PC-3 (cell line): ENCODE measurements around the gene CD8B2.

Experiments
- EZH2 ChIP-seq: fragments of 300-600 bp; sonication (generic); IDR thresholded peaks from one replicate; pipeline ENCODE4 v1.6.1; 2017; ENCODE audit warnings: antibody characterized with exemption, mild to moderate bottlenecking, low read length; ENCODE audit not compliant: unreplicated experiment
- EZH2phosphoT487 ChIP-seq: fragments of 300-600 bp; sonication (generic); IDR thresholded peaks from 2 replicates; pipeline ENCODE4 v1.6.1; 2018; ENCODE audit warnings: mild to moderate bottlenecking, antibody characterized with exemption, low read length, borderline replicate concordance
- TF ChIP-seq, protein P1 (sequence below): fragments of 300-600 bp; sonication (generic); conservative IDR thresholded peaks from 2 replicates; pipeline ENCODE4 v1.5.1; 2017; ENCODE audit warnings: antibody characterized with exemption, low read depth, mild to moderate bottlenecking, low read length

DNA sequence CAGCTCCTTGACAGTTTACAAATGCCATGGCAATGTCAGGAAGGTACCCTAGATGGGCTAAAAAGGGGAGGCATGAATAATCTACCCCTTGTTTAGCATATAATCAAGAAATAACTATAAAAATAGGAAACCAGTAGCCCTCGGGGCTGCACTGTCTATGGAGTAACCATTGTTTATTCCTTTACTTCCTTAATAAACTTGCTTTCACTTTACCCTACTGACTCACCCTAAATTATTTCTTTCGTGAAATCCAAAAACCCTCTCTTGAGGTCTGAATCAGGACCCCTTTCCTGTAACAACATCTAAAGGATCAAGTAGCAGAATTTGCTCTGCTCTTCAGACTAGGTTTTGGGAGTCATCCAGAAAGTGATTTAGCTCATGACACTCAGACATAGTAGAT lies 43.7 kb downstream of the CD8B2 start:
- TF ChIP-seq, protein P1, sequence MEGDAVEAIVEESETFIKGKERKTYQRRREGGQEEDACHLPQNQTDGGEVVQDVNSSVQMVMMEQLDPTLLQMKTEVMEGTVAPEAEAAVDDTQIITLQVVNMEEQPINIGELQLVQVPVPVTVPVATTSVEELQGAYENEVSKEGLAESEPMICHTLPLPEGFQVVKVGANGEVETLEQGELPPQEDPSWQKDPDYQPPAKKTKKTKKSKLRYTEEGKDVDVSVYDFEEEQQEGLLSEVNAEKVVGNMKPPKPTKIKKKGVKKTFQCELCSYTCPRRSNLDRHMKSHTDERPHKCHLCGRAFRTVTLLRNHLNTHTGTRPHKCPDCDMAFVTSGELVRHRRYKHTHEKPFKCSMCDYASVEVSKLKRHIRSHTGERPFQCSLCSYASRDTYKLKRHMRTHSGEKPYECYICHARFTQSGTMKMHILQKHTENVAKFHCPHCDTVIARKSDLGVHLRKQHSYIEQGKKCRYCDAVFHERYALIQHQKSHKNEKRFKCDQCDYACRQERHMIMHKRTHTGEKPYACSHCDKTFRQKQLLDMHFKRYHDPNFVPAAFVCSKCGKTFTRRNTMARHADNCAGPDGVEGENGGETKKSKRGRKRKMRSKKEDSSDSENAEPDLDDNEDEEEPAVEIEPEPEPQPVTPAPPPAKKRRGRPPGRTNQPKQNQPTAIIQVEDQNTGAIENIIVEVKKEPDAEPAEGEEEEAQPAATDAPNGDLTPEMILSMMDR = no peak
- TF ChIP-seq EZH2 (no peak), EZH2phosphoT487 (no peak)
